NK-92 treated with Interleukin-12 subunit alpha and Interleukin-12 subunit beta, amount 100 ng/mL, for 24 hours (cell line): ENCODE data around the gene CD79A.
A peak's percentile ranks its signal among the peaks of the same experiment; 100 is the strongest.
"Not testable (repeated sequence)": the region's sequence is repeated elsewhere in the genome, so short reads cannot be mapped to it uniquely, and the experiment has no call there.

ENCODE experiments used
- DNase-seq: peaks from one replicate; lab custom pipeline; 2025; lab: John Stamatoyannopoulos, UW

CD79A gene

DNA sequence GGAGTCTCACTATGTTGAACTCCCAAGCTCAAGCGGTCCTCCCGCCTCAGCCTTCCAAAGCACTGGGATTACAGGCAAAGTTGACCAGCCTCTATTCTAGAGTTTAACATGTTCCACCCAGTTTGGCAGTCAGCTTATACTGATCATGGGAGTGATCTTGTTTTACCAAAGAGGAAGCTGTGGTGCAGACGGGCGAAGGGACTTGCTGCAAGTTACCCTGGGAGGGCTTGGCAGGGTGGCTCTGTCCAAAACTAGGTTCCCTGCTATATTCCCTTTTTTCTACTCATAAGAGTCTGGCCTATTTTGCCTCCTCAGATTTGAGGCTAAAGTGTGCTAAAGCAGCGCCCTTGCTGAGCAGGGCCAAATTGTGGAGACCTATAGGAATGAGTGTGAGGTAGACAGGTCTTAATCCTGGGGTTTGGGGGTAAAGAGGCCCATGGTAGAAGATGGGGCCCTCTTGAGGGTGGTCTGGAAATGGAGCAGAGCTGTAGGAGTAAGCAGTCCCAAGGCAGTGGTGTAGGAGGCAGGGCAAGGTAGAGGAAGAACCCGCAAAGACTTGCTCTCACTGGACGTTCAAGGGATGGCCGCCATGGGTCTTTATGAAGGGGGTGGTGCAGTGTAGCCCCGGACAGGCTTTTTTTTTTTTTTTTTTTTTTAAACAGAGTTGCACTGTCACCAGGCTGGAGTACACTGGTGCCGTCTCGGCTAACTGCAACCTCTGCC is 13.7 kb upstream of the CD79A start:
- DNase-seq: no peak

DNA sequence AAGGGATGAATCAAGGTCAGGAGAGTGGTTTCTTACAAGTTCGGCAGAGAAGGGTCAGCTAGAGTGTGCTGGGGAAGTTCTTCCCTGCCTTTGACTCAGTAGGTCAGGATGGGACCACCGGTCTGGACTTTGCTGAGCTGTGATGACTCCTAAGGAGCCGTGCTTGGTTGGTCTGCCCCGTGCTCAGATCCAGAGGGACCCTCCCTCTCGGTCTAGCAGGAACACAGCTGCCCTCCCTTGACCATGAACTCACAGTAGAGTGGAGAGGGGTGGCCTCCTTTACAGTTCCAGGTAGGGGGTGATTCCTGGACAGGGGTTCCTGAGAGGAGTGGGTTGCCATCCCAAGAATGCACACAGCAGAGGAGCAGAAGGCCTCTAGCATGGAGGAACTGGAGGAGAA is 12.7 kb upstream of the CD79A start:
- DNase-seq: no peak

- no peak for DNase-seq
These were observed 10.8 kb upstream of the CD79A start for GRCh38 chr19:41866284-41866683.

DNA sequence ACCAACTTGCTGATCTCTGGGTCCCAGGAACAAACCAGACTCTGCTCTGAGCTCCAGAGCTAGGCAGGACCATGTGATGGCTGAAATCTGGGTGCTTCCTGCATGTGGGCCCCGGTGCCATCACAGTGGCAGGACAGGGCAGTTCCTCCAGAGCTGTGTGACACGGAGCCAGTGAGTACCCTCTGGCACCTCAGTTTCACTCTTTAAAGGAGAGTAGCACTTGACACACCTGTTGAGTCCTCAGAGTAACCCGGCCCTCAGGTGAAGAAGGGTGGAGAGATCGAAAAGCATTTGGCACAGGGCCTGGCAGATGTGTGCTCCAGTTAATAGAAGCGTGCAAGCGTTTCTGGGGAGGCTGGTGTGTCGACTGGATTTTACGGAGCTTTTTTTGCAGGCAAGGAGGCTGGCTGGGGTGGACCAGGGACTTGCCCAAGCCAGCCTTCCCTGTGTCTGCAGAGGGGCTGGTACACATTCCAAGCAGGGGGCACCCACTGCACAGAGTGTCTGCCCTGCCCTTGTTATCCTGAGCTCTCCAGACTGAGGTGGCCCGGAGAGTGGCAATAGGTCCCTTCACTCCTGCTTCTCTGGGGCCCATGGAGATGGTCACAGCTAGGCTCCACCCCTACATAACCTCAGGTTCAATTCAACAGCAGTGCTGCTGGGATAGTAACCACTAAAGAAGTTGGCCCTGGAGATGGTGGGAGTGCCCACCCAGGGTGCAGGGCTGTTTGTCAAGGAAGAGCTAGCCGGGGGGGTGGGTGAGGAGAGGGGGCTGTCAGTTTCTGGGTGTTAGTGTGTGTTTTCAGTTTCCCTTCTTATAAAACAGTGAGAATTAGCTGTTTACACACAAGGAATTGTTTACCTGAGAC is 8.7 kb upstream of the CD79A start:
- DNase-seq: no peak

DNA sequence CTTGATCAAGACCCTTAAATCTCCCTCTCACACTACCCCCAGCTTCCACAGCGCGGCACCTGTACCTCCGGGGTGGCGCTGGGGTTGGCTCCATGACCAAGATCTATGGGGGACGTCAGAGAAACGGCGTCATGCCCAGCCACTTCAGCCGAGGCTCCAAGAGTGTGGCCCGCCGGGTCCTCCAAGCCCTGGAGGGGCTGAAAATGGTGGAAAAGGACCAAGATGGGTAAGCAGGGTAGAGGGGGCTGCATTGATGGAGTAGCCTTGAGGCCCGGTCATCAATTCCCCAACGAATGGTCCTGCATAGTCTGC is 8.1 kb upstream of the CD79A start:
- no peak for DNase-seq

DNA sequence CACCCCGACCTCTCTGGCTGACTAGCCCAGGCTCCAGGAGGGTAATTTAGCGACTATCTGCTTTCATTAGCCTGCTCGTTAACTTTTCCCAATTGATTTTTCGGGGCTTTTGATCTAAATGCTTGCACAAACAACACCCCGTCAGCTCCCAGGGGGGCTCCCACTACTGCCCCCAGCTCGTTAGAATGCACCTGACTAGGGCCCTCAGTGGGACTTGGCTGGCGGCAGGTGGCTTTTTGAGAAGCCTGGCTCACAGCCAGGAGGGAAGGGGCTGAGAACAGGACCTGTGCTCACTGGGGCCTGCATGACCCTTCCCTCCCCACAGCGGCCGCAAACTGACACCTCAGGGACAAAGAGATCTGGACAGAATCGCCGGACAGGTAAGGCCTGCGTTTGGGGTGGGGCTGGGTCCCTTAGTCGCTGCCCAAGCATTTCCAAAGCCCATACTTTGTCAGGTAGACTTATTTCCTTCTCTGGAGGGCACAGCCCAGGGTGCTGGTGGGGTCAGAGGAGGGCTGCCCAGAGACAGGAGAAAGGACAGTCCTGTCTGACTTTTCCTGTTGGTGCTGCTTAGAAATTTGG is 7.6 kb upstream of the CD79A start:
- no peak for DNase-seq

GRCh38 chr19:41870401-41870873 is 6.6 kb upstream of the CD79A start:
- DNase-seq: no peak

- peak; percentile 57 for DNase-seq
These were observed 5.3 kb upstream of the CD79A start for GRCh38 chr19:41871573-41872383.

- DNase-seq: no peak
These were observed 4.7 kb upstream of the CD79A start for GRCh38 chr19:41872384-41872774.

- peak; percentile 37 for DNase-seq
These were observed 4.1 kb upstream of the CD79A start for GRCh38 chr19:41872775-41873647.

GRCh38 chr19:41875973-41876372 is 1.1 kb upstream of the CD79A start:
- DNase-seq: not testable (repeated sequence)

GRCh38 chr19:41877916-41878905 is 1.1 kb downstream of the CD79A start:
- DNase-seq: no peak

DNA sequence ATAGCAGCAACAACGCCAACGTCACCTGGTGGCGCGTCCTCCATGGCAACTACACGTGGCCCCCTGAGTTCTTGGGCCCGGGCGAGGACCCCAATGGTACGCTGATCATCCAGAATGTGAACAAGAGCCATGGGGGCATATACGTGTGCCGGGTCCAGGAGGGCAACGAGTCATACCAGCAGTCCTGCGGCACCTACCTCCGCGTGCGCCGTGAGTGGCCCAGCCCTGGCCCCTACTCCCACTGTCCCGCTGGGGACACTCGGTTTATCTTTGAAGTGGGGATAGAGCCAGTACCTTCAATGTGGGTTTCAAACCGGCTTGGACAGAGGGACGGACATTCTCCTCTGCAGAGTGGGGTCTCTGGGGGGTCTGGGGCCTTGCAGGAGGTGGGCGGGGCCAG is 2.0 kb downstream of the CD79A start:
- DNase-seq: no peak

- no peak for DNase-seq
These were observed 2.7 kb downstream of the CD79A start for GRCh38 chr19:41879670-41880328.

DNA sequence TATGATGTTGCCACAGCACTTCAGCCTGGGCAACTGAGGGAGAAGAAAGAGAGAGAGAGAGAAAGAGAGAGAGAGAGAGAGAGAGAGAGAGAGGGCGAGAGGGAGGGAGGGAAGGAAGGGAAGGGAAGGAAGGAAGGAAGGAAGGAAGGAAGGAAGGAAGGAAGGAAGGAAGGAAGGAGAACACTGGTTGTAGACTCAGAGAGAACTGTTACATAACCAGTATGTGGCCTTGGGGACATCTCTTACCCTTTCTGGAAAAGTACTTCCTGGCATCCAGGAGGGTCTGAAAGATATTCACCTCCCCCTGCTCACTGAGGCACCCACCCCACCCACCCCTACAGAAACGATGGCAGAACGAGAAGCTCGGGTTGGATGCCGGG is 3.2 kb downstream of the CD79A start:
- no peak for DNase-seq

DNA sequence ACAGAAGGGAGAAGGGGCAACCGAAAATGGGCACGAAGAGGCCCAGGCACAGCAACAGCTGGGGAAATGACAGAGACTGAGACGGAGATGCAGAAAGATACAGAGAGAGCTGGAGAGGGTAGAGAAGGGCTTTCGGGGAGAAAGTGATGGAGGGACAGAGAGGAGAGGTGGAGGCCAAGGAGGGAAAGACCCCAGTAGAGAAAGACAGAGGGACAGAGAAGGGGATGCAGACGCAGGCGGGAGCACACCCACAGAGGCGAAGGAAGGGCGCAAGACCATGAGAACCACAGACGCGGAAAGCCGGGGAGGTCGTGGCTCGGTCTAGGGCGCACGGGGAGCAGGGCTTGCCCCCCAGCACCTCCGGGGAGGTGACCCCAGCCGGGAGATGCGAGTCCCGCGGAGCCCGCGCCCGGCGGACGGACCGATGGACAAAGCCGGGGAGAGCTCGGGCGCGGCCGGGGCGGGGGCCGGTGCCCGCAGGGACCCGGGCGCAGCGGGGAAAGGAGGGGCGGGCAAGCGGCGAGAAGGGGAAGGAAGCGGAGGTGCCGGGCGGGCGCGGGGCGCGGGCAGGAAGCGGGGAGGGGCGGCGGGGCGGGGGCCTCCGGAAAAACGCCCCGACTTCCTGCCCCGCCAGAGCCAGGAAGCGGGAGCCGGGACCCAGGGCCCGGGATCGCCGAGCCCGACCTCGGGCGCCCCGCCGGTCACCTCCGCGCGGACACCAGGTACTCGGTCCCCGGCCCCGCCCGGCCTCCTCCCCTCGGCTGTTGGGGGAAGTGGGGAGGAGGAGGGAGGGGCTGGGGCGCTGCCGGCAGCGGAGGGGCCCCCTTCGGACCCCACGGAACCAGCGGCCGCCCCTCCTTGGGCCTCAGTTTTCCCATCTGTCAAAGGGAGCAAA is 5.7 kb downstream of the CD79A start, which contains the start of gene ARHGEF1:
Gene ARHGEF1, plus strand, starts transcription at position 617 of the 895 bp plus-strand sequence. CDS start 4,899 bp downstream, outside the sequence.
- DNase-seq: peak; percentile 61

GRCh38 chr19:41883463-41883820 is 6.4 kb downstream of the CD79A start:
- DNase-seq: no peak
